Subcutaneous adipose tissue (tissue), 4 donors: ENCODE measurements around the gene LAMC3. TPM values are rescaled to one million over a fixed set of nuclear protein-coding genes. Genes with fewer than 3 reads are reported as not detected.

Source experiments
- total RNA-seq, 4 donors: library from RNA; depleted of rRNA; stranded (reverse); fragments of >200 nt; gene quantifications; one replicate each; pipeline ENCODE4 v1.1.0, GENCODE V29; 2016
- TF ChIP-seq, protein P1 (sequence below): fragments of 450-650 bp; IDR thresholded peaks from one replicate; pipeline ENCODE4 v1.5.1; 2016; ENCODE audit warnings: low read depth, mild to moderate bottlenecking, control low read depth, antibody characterized with exemption, moderate library complexity

The LAMC3 gene
- total RNA-seq, 4 donors from 2014 or later: 1.3 to 2.9 (median 1.9) TPM

- TF ChIP-seq, protein P1, sequence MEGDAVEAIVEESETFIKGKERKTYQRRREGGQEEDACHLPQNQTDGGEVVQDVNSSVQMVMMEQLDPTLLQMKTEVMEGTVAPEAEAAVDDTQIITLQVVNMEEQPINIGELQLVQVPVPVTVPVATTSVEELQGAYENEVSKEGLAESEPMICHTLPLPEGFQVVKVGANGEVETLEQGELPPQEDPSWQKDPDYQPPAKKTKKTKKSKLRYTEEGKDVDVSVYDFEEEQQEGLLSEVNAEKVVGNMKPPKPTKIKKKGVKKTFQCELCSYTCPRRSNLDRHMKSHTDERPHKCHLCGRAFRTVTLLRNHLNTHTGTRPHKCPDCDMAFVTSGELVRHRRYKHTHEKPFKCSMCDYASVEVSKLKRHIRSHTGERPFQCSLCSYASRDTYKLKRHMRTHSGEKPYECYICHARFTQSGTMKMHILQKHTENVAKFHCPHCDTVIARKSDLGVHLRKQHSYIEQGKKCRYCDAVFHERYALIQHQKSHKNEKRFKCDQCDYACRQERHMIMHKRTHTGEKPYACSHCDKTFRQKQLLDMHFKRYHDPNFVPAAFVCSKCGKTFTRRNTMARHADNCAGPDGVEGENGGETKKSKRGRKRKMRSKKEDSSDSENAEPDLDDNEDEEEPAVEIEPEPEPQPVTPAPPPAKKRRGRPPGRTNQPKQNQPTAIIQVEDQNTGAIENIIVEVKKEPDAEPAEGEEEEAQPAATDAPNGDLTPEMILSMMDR: no peak
Observed at GRCh38 chr9:130985606-130986162, 23.3 kb upstream of the LAMC3 start.

- TF ChIP-seq, protein P1: no peak
Observed at GRCh38 chr9:130986356-130986965, 22.5 kb upstream of the LAMC3 start.

- TF ChIP-seq, protein P1: no peak
Observed at GRCh38 chr9:130987054-130987453, 21.9 kb upstream of the LAMC3 start.

GRCh38 chr9:130987738-130988399, 21.1 kb upstream of the LAMC3 start:
- TF ChIP-seq, protein P1: no peak

- TF ChIP-seq, protein P1: no peak
Observed at GRCh38 chr9:130988400-130988747, 20.6 kb upstream of the LAMC3 start.

- TF ChIP-seq, protein P1: no peak
Observed at GRCh38 chr9:130988905-130989304, 20.1 kb upstream of the LAMC3 start.

GRCh38 chr9:130989391-130989790, 19.6 kb upstream of the LAMC3 start:
- TF ChIP-seq, protein P1: no peak
